ENCODE results near the gene TIMM9.
"Not testable (repeated sequence)": the region's sequence is repeated elsewhere in the genome, so short reads cannot be mapped to it uniquely, and the experiment has no call there.

TIMM9 gene

DNA sequence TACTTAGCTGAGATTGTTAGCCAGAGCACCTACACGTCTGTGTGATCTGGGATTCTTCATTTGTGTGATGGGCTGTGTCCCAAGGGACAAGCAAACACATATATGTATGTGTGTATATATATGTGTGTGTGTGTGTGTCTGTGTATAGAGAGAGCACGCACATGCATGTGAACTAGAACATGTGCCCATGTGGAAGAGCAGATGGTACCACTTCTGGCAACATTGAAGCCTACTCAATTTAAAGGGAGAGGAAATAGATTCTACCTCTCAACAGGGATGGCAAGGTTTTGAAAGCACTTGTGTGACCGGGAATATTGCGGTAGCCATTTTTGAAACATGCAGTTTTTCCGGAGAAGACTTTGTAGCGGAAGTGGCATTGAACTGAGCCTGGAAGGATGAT is 30.2 kb downstream of the TIMM9 start:
- no peak for DNase-seq

DNA sequence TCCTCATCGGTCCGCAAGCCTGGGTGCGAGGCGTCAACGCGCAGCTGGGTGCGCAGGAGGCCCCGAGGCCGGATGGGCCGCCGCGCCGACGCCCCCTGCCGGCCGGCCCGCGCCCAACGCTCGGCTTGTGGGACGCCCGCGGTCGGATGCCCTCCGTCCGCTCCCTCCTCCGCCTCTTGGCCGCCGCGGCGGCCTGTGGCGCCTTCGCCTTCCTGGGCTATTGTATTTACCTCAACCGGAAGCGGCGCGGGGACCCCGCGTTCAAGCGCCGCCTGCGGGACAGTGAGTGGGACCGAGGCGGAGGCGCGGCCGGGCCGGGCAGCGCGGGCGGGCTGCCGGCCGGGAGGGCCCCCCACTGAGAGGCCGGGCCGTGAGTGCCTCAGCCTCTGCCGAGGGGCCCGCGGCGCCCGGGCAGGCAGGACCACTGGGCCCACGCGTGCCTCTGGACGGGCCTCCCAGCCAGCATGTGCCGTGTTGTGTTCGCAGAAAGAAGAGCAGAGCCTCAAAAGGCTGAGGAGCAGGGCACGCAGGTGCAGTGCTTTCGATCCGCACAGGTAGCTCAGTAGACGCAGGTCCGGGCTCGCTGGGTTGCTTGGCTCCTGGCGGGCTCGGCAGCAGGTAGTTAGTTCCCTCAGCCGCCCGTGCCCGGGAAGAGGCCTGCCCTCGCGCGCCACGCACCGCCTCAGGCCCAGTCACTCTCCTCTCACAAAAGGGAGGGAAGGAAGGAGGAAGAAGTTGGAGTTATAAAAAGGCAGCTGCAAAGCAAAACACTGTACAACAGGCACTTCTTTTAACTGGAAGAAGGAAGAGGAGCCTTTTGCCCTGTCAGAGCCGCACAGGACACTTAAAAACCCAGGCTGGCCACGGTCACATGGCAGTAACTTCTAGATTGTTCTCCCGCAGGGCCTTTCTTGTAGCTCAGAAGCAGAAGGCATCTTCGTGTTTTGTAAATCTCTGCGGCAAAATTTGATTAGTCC is 31.2 kb downstream of the TIMM9 start, which contains the start of gene TOMM20L:
Gene TOMM20L, plus strand, starts transcription at position 119 of the 977 bp plus-strand sequence. Its CDS starts 28 bp downstream, at position 147.
- peak; percentile 80 for DNase-seq

DNA sequence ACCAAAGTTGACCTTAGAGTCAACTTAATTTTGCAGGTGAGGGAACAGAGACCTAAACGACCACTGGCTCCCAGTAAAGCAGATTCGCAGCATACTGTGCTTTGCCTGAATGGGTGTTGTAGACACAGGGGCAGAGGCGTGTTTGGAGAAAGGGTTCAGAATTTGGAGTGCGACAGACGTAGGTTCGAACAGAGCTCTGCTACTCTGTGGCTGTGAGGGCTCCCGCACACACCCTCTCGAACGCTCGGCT is 31.8 kb downstream of the TIMM9 start:
- DNase-seq, result no peak

DNA sequence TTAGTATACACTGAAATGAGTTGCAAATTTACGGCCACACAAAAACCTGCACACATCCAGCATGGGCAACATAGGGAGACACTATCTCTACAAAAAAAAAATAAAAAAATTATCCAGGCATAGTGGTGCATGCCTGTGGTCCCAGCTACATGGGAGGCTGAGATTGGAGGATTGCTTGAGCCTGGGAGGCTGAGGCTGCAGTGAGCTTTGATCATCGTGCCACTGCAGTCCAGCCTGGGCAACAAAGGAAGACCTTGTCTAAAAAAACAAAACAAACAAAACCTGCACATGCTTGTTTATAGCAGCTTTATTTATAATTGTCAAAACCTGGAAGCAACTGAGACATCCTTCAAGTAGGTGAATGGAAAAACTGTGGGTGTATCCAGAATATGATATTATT is 36.5 kb downstream of the TIMM9 start:
- DNase-seq, result no peak

DNA sequence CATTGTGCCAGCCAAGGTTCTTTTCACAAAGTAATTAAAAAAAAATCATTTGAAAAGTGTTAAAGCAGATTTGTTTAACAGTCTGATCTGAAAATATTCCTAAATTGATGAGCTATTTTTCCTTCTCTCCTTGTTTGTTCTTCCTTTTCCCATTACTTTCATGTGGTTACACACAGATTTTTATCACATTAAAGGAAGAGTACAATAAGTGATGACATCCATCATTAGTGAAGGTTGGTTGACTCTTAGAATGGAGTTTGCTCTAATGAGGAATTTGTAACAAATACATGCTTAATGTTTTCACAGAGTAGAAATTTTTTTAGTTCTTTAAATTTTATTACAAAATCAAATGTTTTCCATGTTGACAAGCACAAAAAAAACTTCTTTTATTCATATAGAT is 50.5 kb downstream of the TIMM9 start:
- DNase-seq, result no peak

DNA sequence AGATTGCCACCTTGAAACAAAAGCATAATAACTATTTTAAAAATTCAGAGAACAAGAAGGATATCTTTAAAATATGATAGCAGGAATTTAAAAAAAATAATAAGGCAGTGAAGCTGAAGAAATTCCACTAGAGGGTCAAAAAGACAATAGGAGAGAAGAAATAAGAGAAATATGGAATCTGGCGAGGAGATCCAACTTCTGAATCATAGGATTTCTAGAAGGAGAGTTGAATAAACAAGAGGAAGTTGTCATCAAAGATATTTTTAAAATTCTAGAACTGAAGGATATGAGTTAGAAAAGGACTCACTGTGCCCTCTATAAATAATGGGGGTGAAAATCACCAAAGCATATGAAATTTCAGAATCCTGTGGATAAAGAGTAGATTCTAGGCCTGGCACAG is 58.4 kb downstream of the TIMM9 start:
- DNase-seq, result no peak

DNA sequence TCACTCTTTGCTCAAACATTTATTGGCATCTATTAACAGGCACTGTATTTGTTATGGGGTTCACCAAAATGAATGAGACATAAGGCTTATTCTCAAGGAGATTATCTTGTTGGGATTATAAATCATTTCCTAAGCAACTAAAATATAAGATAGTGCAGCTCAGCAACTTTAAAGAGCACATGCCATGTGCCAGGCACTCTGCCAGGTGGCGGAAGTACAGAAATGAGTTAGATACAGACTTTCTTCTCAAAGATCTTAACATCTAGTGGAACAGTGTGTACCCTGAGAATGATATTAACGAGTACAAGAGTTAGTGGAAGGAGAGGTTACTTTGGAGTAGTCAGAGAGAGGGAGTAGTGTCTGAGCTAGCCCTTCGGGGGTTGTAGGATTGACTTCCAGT is 60.0 kb downstream of the TIMM9 start:
- no peak for DNase-seq

DNA sequence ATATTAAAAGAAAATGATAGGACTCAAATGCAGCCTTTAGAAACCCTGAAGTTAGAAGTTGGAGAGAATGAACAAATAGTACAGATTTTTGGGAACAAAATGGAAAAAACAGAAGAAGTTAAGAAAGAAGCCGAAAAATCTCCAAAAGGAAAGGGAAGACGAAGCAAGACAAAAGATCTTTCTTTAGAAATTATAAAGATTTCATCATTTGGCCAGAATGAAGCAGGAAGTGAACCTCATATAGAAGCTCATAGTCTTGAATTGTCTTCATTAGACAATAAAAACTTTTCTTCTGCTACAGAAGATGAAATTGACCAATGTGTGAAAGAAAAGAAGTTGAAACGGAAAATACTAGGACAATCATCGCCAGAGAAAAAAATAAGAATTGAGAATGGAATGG is 63.0 kb downstream of the TIMM9 start:
- DNase-seq, result no peak

DNA sequence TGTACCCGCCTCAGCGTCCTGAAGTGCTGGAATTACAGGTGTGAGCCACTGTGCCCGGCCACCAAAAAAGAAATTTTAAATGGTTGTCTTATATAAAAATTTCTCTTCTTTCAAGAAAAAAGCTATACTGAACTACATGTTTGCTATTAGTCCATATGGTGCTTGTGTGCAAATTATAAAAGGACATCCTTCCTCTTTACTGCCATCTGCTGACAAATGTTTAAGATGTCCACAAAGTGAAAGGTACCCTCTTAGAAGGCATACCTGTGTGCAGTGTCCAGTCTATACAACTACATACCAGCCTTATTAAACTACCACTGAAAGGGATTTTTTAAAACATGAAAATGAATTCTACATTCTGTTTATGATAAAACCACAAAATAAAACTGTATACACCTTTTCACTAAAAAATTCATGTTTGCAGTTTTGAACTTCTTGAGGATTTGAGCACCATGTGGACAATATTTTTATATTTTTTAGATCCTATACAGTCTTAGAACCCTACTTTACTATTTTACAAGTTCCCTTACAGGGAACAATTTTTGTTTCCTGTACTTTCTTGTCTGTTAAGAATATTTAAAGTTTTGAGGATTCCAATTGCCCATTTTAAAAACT is 64.4 kb downstream of the TIMM9 start:
- no peak for DNase-seq

DNA sequence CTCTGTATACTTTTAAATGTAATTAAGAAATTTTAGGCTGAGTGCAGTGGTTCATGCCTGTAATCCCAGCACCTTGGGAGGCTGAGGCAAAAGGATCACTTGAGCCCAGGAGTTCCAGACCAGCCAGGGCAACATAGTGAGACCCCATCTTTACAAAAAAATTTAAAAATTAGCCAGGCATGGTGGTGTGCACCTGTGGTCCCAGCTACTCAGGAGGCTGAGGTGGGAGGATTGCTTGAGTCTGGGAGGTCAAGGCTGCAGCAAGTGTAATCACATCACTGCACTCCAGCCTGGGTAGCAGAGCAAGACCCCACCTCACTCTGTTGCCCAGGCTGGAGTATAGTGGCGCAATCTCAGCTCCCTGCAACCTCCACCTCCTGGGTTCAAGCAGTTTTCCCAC is 65.1 kb downstream of the TIMM9 start:
- not testable (repeated sequence) for DNase-seq
